Vagina (tissue), 2 donors: Measurements from ENCODE around the gene TSPEAR.
"Not testable (repeated sequence)": the region's sequence is repeated elsewhere in the genome, so short reads cannot be mapped to it uniquely, and the experiment has no call there.

Experiments
- CTCF ChIP-seq, 3 experiments: fragments of 450-650 bp in 2 of 3; fragments of 200-600 bp in 1 of 3; sonication (generic) in 1 of 3; IDR thresholded peaks; one replicate each; pipeline ENCODE4 v1.5.1; 2017 to 2019; ENCODE audit warnings: antibody characterized with exemption in 3 of 3, mild to moderate bottlenecking in 2 of 3, moderate library complexity in 2 of 3
- POLR2A ChIP-seq, 2 donors: fragments of 450-650 bp; IDR thresholded peaks; one replicate each; pipeline ENCODE4 v1.6.1; 2017; ENCODE audit warnings: antibody characterized with exemption in 2 of 2, mild to moderate bottlenecking in 2 of 2, moderate library complexity in 2 of 2
- POLR2AphosphoS5 ChIP-seq, 2 donors: sonication (generic); formaldehyde crosslinking; IDR thresholded peaks; one replicate each; pipeline ENCODE4 v1.9.0; 2017; ENCODE audit warnings: antibody characterized with exemption in 2 of 2, mild to moderate bottlenecking in 2 of 2, low read depth in 1 of 2; ENCODE audit not compliant: insufficient read depth in 1 of 2

DNA sequence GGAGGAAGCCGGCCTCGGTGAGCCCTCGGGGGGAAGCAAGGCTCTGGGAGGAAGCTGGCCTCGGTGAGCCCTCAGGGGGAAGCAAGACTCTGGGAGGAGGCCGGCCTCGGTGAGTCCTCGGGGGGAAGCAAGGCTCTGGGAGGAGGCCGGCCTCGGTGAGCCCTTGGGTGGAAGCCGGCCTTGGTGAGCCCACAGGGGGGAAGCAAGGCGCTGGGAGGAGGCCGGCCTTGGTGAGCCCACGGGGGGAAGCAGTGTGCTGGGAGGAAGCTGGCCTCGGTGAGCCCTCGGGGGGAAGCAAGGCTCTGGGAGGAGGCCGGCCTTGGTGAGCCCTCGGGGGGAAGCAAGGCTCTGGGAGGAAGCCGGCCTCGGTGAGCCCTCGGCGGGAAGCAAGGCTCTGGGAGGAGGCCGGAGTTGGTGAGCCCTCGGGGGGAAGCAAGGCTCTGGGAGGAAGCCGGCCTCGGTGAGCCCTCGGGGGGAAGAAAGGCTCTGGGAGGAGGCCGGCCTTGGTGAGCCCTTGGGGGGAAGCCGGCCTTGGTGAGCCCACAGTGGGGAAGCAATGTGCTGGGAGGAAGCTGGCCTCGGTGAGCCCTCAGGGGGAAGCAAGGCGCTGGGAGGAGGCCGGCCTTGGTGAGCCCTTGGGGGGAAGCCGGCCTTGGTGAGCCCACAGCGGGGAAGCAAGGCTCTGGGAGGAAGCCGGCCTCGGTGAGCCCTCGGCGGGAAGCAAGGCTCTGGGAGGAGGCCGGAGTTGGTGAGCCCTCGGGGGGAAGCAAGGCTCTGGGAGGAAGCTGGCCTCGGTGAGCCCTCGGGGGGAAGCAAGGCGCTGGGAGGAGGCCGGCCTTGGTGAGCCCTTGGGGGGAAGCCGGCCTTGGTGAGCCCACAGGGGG lies 208.1 kb downstream of the TSPEAR start:
- TF ChIP-seq CTCF (IDR thresholded peaks at IDR 0.05); POLR2AphosphoS5 (IDR thresholded peaks at IDR 0.05; ENCODE audit: insufficient read depth in 1 of 2, low read depth in 1 of 2); POLR2A (IDR thresholded peaks at IDR 0.05): not testable (repeated sequence)
